HEK293T (cell line): ENCODE measurements around the gene NFAT5.

Experiments
- ARNT ChIP-seq: fragments of 450-650 bp; IDR thresholded peaks from 2 replicates; pipeline ENCODE4 v1.6.1; 2017; ENCODE audit warnings: mild to moderate bottlenecking
- BHLHE40 ChIP-seq: fragments of 450-650 bp; IDR thresholded peaks from 2 replicates; pipeline ENCODE4 v1.6.1; 2016; ENCODE audit warnings: mild to moderate bottlenecking, moderate library complexity, borderline replicate concordance
- CTBP1 ChIP-seq: fragments of 450-650 bp; IDR thresholded peaks from 2 replicates; pipeline ENCODE4 v1.6.1; 2016; ENCODE audit warnings: borderline replicate concordance
- ELF4 ChIP-seq: fragments of 450-650 bp; IDR thresholded peaks from 2 replicates; pipeline ENCODE4 v1.6.1; 2017; ENCODE audit warnings: antibody characterized with exemption
- FOXA1 ChIP-seq: fragments of 450-650 bp; IDR thresholded peaks from 2 replicates; pipeline ENCODE4 v1.6.1; 2016; ENCODE audit warnings: mild to moderate bottlenecking
- FOXK2 ChIP-seq: fragments of 450-650 bp; IDR thresholded peaks from 2 replicates; pipeline ENCODE4 v1.6.1; 2016; ENCODE audit warnings: mild to moderate bottlenecking
- FOXM1 ChIP-seq: fragments of 450-650 bp; IDR thresholded peaks from 2 replicates; pipeline ENCODE4 v1.6.1; 2017; ENCODE audit warnings: mild to moderate bottlenecking, borderline replicate concordance
- HDGF ChIP-seq: fragments of 450-650 bp; IDR thresholded peaks from 2 replicates; pipeline ENCODE4 v1.6.1; 2017; ENCODE audit warnings: antibody characterized with exemption, borderline replicate concordance
- L3MBTL2 ChIP-seq: fragments of 450-650 bp; conservative IDR thresholded peaks from 2 replicates; pipeline ENCODE4 v1.6.1; 2016; ENCODE audit warnings: mild to moderate bottlenecking
- LEF1 ChIP-seq: fragments of 450-650 bp; IDR thresholded peaks from 2 replicates; pipeline ENCODE4 v1.6.1; 2017; ENCODE audit warnings: mild to moderate bottlenecking, borderline replicate concordance
- NFRKB ChIP-seq: fragments of 450-650 bp; IDR thresholded peaks from 2 replicates; pipeline ENCODE4 v1.6.1; 2016; ENCODE audit warnings: mild to moderate bottlenecking, moderate library complexity
- SP1 ChIP-seq: fragments of 450-650 bp; IDR thresholded peaks from 2 replicates; pipeline ENCODE4 v1.6.1; 2017
- SUZ12 ChIP-seq: fragments of 450-650 bp; IDR thresholded peaks from 2 replicates; pipeline ENCODE4 v1.6.1; 2016; ENCODE audit warnings: mild to moderate bottlenecking
- TARDBP ChIP-seq: fragments of 450-650 bp; IDR thresholded peaks from 2 replicates; pipeline ENCODE4 v1.6.1; 2016

DNA sequence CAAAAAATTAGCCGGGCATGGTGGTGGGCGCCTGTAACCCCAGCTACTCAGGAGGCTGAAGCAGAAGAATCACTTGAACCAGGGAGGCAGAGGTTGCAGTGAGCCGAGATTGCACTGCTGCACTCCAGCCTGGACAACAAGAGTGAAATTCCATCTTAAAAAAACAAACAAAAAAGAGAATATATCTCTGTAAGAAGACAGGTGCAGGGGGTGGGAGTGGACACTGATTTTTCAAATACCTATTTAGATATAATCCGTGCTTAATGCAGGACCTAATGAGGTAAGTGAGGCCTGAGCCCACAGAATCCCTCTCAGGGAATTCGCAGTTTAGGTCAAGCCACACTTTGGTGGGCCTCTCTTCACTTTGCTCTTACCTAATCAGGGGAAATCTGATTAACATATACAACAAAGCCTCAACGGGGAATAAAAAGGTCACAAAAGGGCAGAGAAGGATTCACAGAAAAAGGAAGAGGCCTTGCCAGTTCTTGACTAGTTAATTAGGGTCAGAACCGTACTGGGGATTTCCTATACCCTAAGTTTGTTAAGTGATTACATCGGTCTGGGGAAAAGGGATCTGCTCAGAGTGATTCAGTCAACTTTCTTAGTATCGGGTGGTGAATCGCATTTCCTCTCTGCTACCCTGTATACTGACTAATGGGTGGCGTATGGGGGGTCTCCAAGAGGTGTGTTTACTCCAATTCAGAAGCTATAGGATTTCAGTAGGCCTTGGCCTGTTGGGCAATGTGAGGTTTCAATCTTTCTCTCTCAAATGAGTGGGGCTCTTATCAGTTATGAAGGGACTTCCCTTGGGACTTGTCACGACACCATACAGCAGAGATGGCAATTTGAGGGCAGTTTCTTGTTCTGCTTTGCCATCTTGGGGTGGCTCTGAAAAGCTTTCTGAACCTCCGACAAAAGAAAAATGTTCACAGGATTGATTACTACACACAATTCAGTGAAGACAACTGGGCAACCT lies 1.9 kb upstream of the NFAT5 start:
- TF ChIP-seq FOXM1 (no peak), LEF1 (no peak), CTBP1 (no peak), BHLHE40 (no peak), SP1 (no peak), TARDBP (no peak), HDGF (no peak), L3MBTL2 (no peak), NFRKB (no peak), ELF4 (no peak), ARNT (no peak), FOXK2 (no peak), SUZ12 (no peak), FOXA1 (no peak)
